Mesenchymal stem cell (in vitro differentiated cells and primary cell): Measurements from ENCODE around the gene BRD3.

Source experiments
- DNase-seq: peaks from one replicate; pipeline ENCODE4 v3.0.0-alpha.2; 2013
- H2AFZ ChIP-seq: one replicate; pipeline ENCODE4 v1.6.1; 2013; ENCODE audit warnings: low read depth, mild to moderate bottlenecking, control low read depth, inconsistent platforms, low read length, moderate library complexity
- H2AK5ac ChIP-seq: 2 replicates; pipeline ENCODE4 v1.6.1; 2013; ENCODE audit warnings: low read length, moderate library complexity, mild to moderate bottlenecking, inconsistent platforms; ENCODE audit not compliant: severe bottlenecking
- H2BK120ac ChIP-seq: one replicate; pipeline ENCODE4 v1.6.1; 2013; ENCODE audit warnings: low read depth, mild to moderate bottlenecking, inconsistent platforms, low read length, moderate library complexity
- H2BK12ac ChIP-seq, 2 experiments: one replicate each; pipeline ENCODE4 v1.6.1; 2013; ENCODE audit warnings: inconsistent platforms in 2 of 2, low read length in 2 of 2, mild to moderate bottlenecking in 2 of 2, moderate library complexity in 2 of 2, control low read depth in 1 of 2
- H2BK15ac ChIP-seq: one replicate; pipeline ENCODE4 v1.6.1; 2013; ENCODE audit warnings: mild to moderate bottlenecking, low read depth, inconsistent platforms; ENCODE audit not compliant: poor library complexity, severe bottlenecking
- H2BK5ac ChIP-seq: 2 replicates; pipeline ENCODE4 v1.6.1; 2013; ENCODE audit warnings: low read depth, mild to moderate bottlenecking, low read length, control low read depth, inconsistent platforms; ENCODE audit not compliant: poor library complexity, severe bottlenecking
- H3K14ac ChIP-seq, 2 experiments: one replicate each; pipeline ENCODE4 v1.6.1; 2013; ENCODE audit warnings: inconsistent platforms in 2 of 2, low read length in 2 of 2, control low read depth in 1 of 2, mild to moderate bottlenecking in 1 of 2, moderate library complexity in 1 of 2
- H3K18ac ChIP-seq, 2 experiments: one replicate each; pipeline ENCODE4 v1.6.1; 2013; ENCODE audit warnings: inconsistent platforms in 2 of 2, low read length in 2 of 2, control low read depth in 1 of 2, low read depth in 1 of 2, mild to moderate bottlenecking in 1 of 2
- H3K23ac ChIP-seq, 2 experiments: one replicate each; pipeline ENCODE4 v1.6.1; 2013; ENCODE audit warnings: inconsistent platforms in 2 of 2, low read length in 2 of 2, mild to moderate bottlenecking in 2 of 2, moderate library complexity in 2 of 2, control low read depth in 1 of 2
- H3K27ac ChIP-seq: 2 replicates; pipeline ENCODE4 v1.5.1; 2013; ENCODE audit warnings: mild to moderate bottlenecking, moderate library complexity, low read length, control low read depth, inconsistent platforms; ENCODE audit not compliant: poor library complexity, severe bottlenecking
- H3K27me3 ChIP-seq, 2 experiments: 2 replicates each; pipeline versions ENCODE4 v1.6.1 to v1.7.0; 2013; ENCODE audit warnings: low read length in 2 of 2, mild to moderate bottlenecking in 2 of 2, moderate library complexity in 2 of 2, control low read depth in 1 of 2, inconsistent platforms in 1 of 2; ENCODE audit not compliant: control insufficient read depth in 1 of 2, insufficient read depth in 1 of 2
- H3K36me3 ChIP-seq, 2 experiments: 2 replicates each; pipeline versions ENCODE4 v1.6.1 to v1.7.0; 2013; ENCODE audit warnings: low read length in 2 of 2, control low read depth in 1 of 2, inconsistent platforms in 1 of 2, low read depth in 1 of 2, mild to moderate bottlenecking in 1 of 2; ENCODE audit not compliant: insufficient read depth in 2 of 2, control insufficient read depth in 1 of 2
- H3K4ac ChIP-seq, 2 experiments: one replicate each; pipeline ENCODE4 v1.6.1; 2013; ENCODE audit warnings: inconsistent platforms in 2 of 2, low read length in 2 of 2, mild to moderate bottlenecking in 2 of 2, moderate library complexity in 2 of 2, control low read depth in 1 of 2, low read depth in 1 of 2
- H3K4me1 ChIP-seq: 2 replicates; pipeline ENCODE4 v1.6.1; 2013; ENCODE audit warnings: low read depth, low read length, control low read depth; ENCODE audit not compliant: control insufficient read depth, insufficient read depth
- H3K4me2 ChIP-seq: 2 replicates; pipeline ENCODE4 v1.6.1; 2013; ENCODE audit warnings: low read length, mild to moderate bottlenecking, inconsistent platforms; ENCODE audit not compliant: poor library complexity, severe bottlenecking
- H3K4me3 ChIP-seq, 2 experiments: 2 replicates each; pipeline versions ENCODE4 v1.5.1 to v1.7.0; 2013; ENCODE audit warnings: low read length in 2 of 2, mild to moderate bottlenecking in 2 of 2, control low read depth in 1 of 2, low read depth in 1 of 2; ENCODE audit not compliant: insufficient read depth in 1 of 2
- H3K79me1 ChIP-seq: replicated peaks from 2 replicates; pipeline ENCODE4 v1.6.1; 2013; ENCODE audit warnings: mild to moderate bottlenecking, control low read depth, low read length, inconsistent platforms; ENCODE audit not compliant: poor library complexity, severe bottlenecking
- H3K9ac ChIP-seq: 2 replicates; pipeline ENCODE4 v1.7.0; 2013; ENCODE audit warnings: mild to moderate bottlenecking, low read length, moderate library complexity
- H3K9me3 ChIP-seq: 2 replicates; pipeline ENCODE4 v1.7.0; 2013; ENCODE audit warnings: mild to moderate bottlenecking, low read length; ENCODE audit not compliant: control insufficient read depth
- H4K8ac ChIP-seq: one replicate; pipeline ENCODE4 v1.6.1; 2013; ENCODE audit warnings: inconsistent platforms, mild to moderate bottlenecking, low read length, moderate library complexity
- H4K91ac ChIP-seq: one replicate; pipeline ENCODE4 v1.6.1; 2013; ENCODE audit warnings: mild to moderate bottlenecking, low read length, inconsistent platforms
- WGBS: methylation state at CpG from one replicate; pipeline ENCODE4 v1.1.7; 2013; ENCODE audit warnings: mixed read lengths; 5-methylcytosine and 5-hydroxymethylcytosine counted together

The BRD3 gene

DNA sequence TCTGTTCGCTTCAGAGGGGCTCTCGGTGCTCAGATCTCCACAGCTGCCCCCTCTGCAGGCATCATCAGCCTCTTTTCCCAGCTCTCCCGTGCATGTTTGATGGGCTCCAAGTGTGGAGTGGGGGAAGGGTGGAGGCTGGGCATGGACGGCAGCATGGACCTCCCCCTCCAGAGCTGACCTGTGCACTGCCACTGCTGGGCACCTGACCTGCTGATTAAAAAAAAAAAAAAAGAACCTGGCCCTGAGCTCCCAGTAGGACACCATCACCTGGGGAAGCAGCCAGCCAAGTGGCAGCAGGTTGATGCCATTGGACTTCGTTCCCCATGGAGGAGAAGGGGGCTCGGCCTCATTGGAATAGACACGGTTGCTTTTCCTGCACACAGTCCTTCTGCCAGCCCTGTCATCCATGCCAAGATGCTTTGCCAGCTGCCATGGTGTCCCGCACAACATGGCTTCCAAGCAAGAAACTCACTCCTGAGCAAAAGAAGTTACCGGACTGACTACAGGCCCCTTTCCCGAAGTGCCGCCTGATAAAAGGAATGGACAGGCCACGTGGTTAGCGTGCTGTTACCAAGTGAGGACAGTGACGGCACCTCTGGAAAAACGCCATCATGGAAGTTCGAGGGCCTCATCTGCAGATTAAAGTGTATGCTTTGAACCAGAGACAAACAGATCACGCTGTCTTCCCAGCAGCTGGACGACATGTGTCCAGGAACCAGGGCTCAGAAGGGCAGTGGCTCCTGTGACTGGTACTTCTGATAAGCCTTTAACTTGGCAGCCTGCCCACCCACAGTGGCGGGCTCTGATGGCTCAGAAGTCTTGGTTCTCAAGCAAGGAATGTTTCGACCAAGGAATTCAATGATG, 57.3 kb downstream of the BRD3 start:
- H3K4me3 ChIP-seq = no peak overlapping the region
- no peak overlapping the region for H2BK12ac ChIP-seq
- H3K27ac ChIP-seq = no peak overlapping the region
- no peak overlapping the region for H3K9ac ChIP-seq
- H3K14ac ChIP-seq = no peak overlapping the region
- no peaks in the 10 kb centered on the region for H3K36me3 ChIP-seq
- H3K4me2 ChIP-seq = no peak overlapping the region
- H3K9me3 ChIP-seq = no peaks in the 10 kb centered on the region
- H3K79me1 ChIP-seq = no peaks in the 10 kb centered on the region
- no peak overlapping the region for H3K18ac ChIP-seq
- H3K23ac ChIP-seq = no peak overlapping the region
- H4K8ac ChIP-seq = no peak overlapping the region
- no peak overlapping the region for H2AFZ ChIP-seq
- H2AK5ac ChIP-seq = no peak overlapping the region
- H2BK15ac ChIP-seq = no peak overlapping the region
- 89% methylated on average over 18 of the region's 20 CpGs for WGBS
- DNase-seq = no peak
- H4K91ac ChIP-seq = no peak overlapping the region
- no peak overlapping the region for H3K4ac ChIP-seq
- no peak overlapping the region for H2BK5ac ChIP-seq
- H2BK120ac ChIP-seq = no peak overlapping the region
- H3K4me1 ChIP-seq = peaks cover 4% of the 10 kb centered on the region
- H3K27me3 ChIP-seq = peaks cover 0 to 25% of the 10 kb centered on the region in 2 experiments

DNA sequence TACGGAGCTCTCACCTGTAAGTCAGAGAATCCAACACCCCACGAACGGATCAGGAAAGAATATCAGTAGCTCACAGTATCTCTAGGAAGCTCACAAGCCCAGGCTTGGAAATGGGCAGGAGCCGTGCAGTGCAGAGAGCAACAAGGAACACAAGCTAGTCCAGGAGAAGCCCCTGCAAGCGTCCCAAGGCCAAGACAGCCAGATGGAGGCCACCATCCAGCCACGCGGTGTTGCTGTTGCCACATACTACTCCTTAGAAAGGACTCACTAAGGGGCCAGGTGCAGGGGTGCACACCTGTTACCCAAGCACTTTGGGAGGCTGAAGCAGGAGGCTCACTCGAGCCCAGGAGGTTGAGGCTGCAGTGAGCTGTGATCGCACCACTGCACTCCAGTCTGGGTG, 60.3 kb downstream of the BRD3 start:
- no peak for DNase-seq
- WGBS = 91% methylated on average over 8 of the region's 9 CpGs

DNA sequence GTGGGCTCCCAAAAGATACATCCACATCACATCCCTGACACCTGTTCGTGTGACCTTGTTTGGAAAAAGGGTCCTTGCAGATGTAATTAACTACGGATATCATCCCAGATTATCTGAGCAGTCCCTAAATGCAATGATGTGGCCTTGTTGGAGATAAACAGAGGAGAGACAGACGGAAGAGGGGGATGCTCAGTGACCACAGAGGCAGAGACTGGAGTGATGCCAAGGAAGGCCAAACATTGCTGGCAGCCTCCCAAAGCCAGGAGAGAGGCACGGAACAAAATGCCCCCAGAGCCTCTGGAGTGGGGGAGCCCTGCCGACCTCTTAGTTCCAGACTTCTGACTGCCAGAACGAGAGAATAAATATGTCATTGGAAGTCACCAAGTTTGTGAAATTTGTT, 60.7 kb downstream of the BRD3 start:
- H3K27me3 ChIP-seq = peaks cover 0 to 50% of the 10 kb centered on the region in 2 experiments
- DNase-seq = no peak
- no peak overlapping the region for H4K8ac ChIP-seq
- no peak overlapping the region for H2AFZ ChIP-seq
- H2BK120ac ChIP-seq = no peak overlapping the region
- H2AK5ac ChIP-seq = no peak overlapping the region
- H3K4me1 ChIP-seq = no peaks in the 10 kb centered on the region
- no peak overlapping the region for H2BK15ac ChIP-seq
- H3K23ac ChIP-seq = no peak overlapping the region
- H3K9me3 ChIP-seq = no peaks in the 10 kb centered on the region
- H3K4ac ChIP-seq = no peak overlapping the region
- H3K27ac ChIP-seq = no peak overlapping the region
- no peak overlapping the region for H3K4me2 ChIP-seq
- WGBS = 81% methylated on average over 6 of the region's 6 CpGs
- H3K18ac ChIP-seq = no peak overlapping the region
- no peaks in the 10 kb centered on the region for H3K79me1 ChIP-seq
- no peak overlapping the region for H3K4me3 ChIP-seq
- no peak overlapping the region for H2BK12ac ChIP-seq
- H3K9ac ChIP-seq = no peak overlapping the region
- no peaks in the 10 kb centered on the region for H3K36me3 ChIP-seq
- no peak overlapping the region for H2BK5ac ChIP-seq
- H3K14ac ChIP-seq = no peak overlapping the region
- H4K91ac ChIP-seq = no peak overlapping the region

More for the DNA sequence above, 60.3 kb downstream of the BRD3 start:
- no peaks in the 10 kb centered on the region for H3K79me1 ChIP-seq
- no peaks in the 10 kb centered on the region for H3K36me3 ChIP-seq
- H3K4me2 ChIP-seq = no peak overlapping the region
- H4K8ac ChIP-seq = no peak overlapping the region
- H3K27me3 ChIP-seq = peaks cover 0 to 46% of the 10 kb centered on the region in 2 experiments
- no peak overlapping the region for H2BK12ac ChIP-seq
- H2BK15ac ChIP-seq = no peak overlapping the region
- H2BK5ac ChIP-seq = no peak overlapping the region
- H3K18ac ChIP-seq = no peak overlapping the region
- no peak overlapping the region for H2BK120ac ChIP-seq
- H3K9ac ChIP-seq = no peak overlapping the region
- no peak overlapping the region for H3K14ac ChIP-seq
- H3K4me3 ChIP-seq = no peak overlapping the region
- no peaks in the 10 kb centered on the region for H3K9me3 ChIP-seq
- no peak overlapping the region for H2AK5ac ChIP-seq
- H3K4ac ChIP-seq = no peak overlapping the region
- H3K23ac ChIP-seq = no peak overlapping the region
- no peak overlapping the region for H4K91ac ChIP-seq
- H3K4me1 ChIP-seq = no peaks in the 10 kb centered on the region
- no peak overlapping the region for H2AFZ ChIP-seq
- no peak overlapping the region for H3K27ac ChIP-seq

DNA sequence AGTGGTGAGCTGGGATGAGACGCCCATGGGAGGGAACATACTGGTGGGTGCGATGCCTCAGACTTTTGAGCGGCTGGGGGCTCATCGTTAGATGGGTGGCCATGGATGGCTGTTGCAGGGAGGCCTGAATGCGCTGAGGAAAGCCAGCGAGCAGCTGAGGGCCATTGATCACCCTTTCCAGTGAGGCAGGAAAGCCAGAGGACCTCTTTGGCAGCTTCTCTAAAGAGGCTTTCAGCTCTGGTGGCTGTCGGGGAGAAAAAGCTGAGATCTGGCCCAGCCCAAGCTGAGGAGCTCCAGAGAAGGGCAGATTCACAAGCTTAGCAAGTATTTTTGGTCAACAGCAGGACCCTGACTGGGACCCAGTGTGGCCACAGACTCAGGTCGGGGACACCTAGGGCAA, 62.4 kb downstream of the BRD3 start:
- H2AK5ac ChIP-seq = no peak overlapping the region
- peaks cover 3 to 58% of the 10 kb centered on the region in 2 experiments for H3K27me3 ChIP-seq
- no peak overlapping the region for H2BK5ac ChIP-seq
- no peaks in the 10 kb centered on the region for H3K79me1 ChIP-seq
- H2AFZ ChIP-seq = no peak overlapping the region
- H2BK120ac ChIP-seq = no peak overlapping the region
- no peak overlapping the region for H3K9ac ChIP-seq
- no peak overlapping the region for H2BK15ac ChIP-seq
- H4K8ac ChIP-seq = no peak overlapping the region
- H3K36me3 ChIP-seq = no peaks in the 10 kb centered on the region
- H3K4me1 ChIP-seq = no peaks in the 10 kb centered on the region
- H3K4me2 ChIP-seq = no peak overlapping the region
- H2BK12ac ChIP-seq = no peak overlapping the region
- no peak overlapping the region for H3K23ac ChIP-seq
- H3K9me3 ChIP-seq = no peaks in the 10 kb centered on the region
- H3K4ac ChIP-seq = no peak overlapping the region
- H3K18ac ChIP-seq = no peak overlapping the region
- no peak overlapping the region for H3K14ac ChIP-seq
- no peak overlapping the region for H4K91ac ChIP-seq
- no peak overlapping the region for H3K27ac ChIP-seq
- H3K4me3 ChIP-seq = no peak overlapping the region
- 88% methylated on average over 8 of the region's 8 CpGs for WGBS
- DNase-seq = no peak
